ENCODE data around the gene ACSS2.
"Not testable (repeated sequence)": the region's sequence is repeated elsewhere in the genome, so short reads cannot be mapped to it uniquely, and the experiment has no call there.

ACSS2 gene

DNA sequence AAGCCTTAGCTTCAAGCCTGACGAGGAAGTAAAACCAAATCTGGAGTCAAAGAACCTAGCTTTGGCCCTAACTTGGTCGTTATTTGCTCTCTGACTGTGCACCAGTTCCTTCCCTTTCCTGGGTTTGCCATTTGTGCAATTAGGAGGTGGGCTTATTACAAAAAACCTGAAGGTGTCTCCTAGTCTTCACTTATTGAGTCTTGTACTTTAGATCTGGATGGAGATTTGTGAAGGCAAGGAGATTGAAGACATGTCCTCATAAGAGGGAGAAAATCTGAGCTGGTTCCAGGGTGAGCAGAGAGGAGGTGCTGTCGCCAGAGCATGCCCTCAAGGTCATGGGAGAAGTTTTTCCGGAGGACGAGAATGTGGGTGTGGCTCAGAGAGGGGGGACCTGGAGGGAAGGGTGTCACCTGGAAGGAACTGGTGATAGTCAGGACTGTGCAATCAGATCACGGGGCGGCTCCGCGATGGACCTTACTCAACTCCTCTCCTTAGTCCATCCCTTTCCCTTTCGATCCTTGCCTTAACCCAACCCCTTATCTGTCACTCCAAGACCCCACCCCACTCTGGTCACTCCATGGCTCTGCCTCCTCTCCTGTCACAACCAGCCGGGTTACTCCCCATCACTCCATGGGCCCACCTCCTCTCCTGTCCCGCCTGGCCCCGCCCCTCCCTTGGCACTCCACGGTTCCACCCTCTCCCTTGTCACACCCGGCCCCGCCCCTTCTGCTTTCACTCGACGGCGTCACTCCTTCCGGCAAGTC is 588 bp upstream of the ACSS2 start:
- peak; percentile 97 to 99 for DNase-seq

DNA sequence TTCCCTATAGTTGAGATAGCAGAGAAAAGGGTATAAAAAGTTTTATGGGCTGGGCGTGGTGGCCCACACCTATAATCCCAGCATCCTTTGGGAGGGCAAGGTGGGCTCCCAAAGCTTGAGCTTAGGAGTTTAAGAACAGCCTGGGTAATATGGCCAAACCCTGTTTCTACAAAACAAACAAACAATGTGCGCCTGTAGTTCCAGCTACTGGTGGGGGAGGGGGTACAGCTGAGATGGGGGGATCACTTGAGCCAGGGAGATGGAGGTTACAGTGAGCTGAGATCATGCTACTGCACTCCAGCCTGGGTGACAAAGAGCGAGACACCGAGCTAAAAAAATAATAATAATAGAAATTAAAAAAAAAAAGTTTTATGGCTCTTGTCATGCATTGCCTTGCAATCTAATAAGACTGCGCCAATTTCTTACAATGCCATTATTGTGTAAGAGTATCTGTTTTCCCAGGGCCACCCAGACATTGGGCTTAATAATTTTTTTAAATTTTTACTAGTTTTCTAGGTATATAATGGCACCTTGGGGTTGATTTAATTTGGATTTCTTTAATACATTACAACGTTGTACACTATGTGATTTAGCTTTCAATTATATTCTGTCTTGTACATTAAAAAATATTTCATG is 3.9 kb downstream of the ACSS2 start:
- DNase-seq, result no peak

DNA sequence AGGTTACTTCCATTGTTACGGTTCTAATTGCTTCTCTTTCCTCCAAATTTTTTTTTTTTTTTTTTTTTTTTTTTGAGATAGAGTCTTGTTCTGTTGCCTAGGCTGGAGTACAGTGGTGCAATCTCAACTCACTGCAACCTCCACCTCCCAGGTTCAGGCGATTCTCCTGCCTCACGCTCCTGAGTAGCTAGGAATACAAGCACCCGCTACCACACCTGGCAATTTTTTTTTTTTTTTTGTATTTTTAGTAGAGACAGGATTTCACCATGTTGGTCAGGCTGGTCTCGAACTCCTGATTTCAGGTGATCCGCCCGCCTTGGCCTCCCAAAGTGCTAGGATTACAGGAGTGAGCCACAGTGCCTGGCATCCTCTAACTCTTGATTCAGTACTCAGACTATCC is 4.6 kb downstream of the ACSS2 start:
- DNase-seq, result not testable (repeated sequence)

DNA sequence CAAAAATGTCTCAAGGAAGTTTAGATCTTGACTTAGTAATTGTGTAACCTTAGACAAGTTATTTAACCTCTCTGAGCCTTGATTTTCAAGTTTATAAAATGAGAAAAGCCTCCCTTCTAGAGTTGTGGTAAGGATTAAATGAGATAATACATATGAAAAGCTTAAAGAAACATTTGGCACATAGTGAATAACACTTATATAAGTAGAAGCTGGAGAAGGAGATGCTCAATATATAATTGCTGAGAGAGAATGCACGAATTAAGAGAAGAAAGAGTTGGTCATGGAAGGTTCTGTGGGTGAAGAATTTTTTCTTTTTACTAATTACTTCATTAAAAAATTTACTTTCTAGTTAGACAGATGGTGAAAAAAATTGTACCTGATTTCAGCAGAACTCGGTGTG is 5.3 kb downstream of the ACSS2 start:
- DNase-seq, result no peak

DNA sequence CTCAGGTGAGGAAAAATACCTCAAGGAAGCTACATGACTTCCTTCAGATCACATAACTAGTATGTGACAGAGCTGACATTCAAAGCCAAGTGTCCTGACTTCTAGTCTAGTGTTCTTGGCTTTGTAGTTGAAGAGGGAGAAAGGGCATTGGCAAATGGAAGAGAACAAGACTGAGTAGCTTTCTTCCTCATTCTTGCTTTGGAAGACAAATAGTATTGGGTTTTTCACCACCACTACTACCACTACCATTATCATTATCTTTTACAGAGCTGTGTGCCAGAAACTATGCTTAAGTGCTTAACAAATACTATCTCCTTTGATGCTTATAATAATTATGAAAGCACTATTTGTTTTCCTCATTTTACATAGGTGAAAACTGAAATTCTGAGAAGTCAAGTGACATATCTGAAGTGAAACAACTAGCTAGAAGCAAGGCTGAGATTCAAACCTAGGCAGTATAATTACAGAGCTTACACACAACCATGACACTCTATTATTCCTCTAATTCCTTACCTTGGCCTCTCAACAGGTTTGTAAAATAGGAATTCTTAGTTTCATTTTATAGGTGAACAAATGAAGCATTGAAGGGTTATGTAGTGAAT is 6.8 kb downstream of the ACSS2 start:
- no peak for DNase-seq

DNA sequence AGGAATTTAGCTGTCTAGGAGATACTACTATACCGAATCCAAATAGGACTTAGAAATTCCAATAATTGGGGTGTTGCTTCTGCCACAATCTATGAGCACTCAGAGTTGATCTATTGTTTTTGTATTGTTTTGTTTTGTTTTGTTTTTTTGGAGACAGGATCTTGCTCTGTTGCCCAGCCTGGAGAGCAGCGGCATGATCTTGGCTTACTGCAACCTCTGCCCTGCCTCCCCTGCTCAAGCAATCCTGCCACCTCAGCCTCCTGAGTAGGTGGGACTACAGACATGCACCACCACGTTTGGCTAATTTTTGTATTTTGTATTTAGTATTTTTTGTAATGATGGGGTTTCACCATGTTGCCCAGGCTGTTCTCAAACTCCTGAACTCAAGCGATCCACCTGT is 7.4 kb downstream of the ACSS2 start:
- no peak for DNase-seq

DNA sequence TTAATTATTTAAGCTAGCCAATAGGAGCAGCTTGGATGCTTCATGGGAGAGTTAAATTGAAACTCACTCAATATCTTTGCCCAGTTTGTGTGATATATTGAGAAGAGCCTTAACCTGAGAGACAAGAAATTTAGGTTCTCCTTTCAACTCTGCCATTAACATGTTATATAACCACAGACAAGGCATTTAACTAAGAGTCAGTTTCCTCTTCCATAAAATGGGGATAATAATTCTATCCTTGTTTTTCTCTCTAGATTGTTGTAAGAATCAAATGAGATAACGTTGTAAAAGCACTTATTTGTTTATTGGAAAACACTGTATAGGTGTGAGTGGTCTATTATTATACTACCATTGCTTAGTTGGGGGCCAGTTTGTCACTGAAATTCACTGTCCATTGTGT is 7.8 kb downstream of the ACSS2 start:
- no peak for DNase-seq

DNA sequence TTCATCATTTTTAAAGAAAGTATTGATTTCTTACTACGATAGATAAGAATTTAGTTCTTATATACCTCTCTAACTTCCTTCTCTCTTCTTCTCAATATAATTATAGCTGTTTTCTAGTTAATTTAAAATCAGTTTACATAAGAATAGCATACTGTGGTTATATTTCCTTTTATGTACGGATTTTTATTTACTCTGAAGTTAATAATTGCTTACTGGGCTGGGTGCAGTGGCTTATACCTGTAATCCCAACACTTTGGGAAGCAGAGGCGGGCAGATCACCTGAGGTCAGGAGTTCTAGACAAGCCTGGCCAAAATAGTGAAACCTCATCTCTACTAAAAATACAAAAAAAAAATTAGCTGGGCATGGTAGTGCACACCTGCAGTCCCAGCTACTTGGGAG is 9.7 kb downstream of the ACSS2 start:
- no peak for DNase-seq

DNA sequence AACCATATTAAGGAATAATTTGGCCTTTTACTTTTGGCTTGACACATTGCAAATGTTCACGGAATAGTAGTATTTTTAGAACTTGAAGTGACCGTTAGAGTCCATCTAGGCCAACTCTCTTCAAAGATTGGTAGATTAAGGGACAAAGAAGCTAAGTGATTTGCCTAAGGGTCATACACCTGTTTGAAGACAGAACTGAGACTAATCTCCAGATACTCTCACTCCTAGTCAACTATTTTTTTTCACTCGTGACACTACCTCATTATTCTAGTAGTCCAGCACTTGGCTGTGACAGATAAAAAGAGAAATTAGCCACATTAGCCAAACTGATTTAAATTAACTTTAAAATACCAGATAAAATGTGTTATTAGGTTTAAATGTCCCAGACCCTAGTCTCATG is 10.6 kb downstream of the ACSS2 start:
- no peak for DNase-seq

DNA sequence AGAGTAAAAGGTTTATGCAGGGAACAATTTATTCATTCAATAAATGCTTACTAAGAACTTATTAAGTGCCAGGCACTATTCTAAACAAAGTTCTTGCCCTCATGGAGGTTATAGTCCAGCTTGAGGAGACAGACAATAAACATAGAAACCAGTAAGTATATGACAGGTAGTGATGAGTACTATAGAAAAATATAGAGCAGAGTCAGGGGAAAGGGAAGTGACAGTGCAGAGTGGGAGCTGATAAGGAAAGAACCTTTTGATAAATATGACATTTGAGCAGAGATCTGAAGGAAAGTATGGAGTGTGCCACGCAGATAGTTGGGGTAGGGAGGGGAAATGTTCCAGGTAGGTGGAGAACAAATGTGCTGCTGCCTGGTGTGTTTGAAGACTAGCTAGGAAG is 12.1 kb downstream of the ACSS2 start:
- DNase-seq, result no peak

DNA sequence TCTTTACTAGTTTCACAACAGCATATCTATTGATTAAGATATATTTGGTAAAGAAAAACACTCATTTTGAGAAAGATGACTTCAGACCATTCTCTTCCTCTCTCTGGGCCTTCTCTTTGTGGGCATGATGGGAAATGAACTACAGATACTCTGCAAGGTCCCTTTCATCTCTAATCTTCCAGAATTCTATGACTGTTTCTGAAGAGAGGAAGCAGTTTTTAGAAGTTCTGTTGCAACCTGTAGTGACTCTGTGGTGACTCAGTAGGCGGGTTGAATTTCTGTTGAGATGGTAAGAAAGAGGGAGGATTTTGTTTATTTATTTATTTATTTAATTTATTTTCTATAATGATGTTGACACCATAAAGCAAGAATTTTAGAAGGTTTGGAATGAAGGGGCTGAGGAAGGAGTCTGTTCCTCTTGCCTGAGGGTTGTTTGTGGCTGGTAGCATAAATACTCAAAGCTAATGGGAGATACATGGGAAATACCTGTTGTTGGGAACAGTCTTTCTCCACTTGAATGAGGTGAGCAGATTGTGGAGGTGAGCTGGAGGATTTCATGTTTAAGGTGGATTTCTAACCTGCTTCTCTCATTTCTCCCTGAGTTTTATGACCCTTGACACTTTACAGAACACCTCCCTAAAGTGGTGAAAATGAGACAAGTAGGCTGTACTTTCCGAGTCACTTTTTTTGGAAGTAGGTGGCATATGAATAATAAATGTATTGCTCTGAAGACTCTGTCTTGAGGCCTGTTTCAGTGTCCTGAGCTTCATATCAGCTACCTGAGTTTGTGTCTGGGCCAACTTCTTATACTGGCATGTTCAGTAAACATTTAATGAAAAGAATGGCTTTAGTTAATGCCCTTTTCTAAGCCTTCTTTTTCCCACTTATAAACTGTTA is 15.0 kb downstream of the ACSS2 start:
- no peak for DNase-seq

DNA sequence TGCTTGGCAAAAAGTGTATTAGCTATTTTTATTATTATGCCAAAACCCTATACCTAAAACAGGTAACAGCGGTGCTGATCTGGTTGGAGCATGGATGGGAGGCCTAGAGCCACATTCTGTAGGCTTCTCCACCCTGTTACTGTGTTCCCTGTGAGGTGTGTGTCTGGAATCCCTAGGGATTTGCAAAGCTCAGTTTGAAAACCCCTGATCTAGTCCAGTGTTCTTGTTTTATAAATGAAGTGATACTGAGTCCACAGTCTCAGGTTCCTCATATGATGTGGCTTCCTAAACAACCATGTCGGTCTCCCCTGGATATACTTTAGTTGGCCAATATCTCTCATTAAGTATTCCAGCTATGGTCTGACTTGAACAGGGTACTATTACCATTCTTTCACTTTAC is 16.3 kb downstream of the ACSS2 start:
- DNase-seq, result no peak

DNA sequence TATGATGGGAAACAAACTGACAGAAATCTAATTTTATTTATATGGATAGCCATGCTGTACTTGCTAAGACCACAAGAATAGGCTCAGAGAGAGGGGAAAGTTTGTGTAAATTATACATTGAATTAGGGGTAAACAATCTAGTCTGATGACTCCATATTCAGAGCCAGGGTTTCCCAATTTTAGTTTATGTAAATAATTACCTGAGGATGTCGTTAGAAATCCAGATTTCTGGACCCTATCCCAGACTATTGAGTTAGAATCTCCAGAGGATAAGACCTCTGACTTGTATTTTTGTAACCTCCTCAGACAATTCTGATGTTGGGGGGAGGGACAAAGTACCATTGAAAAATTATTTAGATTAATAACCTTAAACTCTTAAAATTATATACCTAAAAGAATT is 18.3 kb downstream of the ACSS2 start:
- no peak for DNase-seq

DNA sequence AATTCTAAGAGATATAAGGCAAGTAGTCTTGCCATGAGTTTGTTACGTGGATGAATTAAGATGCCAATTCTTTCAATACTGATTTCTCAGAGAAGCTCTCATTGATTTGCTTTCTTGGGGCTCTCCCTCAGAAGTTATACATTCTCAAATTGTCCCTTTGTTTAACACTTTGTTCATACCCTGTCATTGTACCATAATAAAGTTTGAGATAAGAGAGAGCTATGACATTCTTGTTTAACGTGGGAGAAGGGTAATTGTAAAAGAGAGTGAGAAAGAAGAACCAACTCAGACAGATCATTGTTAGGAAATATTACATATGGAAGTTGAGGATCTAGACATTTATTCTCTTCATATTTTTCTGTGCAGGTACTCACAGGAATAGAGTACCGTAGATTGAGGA is 19.1 kb downstream of the ACSS2 start:
- DNase-seq, result no peak

DNA sequence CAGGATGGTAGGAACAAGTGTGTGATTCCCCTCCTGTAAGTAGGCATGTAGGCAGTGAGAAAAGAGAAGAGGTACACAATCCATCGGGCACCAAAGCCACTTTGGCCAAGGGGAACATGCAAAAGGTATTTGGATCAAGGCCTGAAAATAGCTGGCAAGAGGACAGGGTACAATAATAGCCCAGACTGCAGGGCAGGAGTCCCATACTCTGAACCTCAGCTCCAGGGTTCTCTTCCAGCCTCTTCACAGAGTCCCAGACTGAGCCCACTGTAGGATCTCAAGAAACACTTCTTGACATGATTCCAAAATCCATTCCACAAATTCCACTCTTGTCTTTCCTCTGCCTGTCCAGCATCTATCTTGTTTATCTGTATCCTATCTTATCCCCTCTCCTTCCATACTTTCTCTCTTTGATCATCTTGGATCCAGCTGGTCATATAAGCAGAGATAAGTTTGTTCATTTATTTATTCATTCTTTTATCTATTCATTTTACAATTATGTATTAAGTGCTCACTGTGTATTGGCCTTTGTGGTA is 19.7 kb downstream of the ACSS2 start:
- DNase-seq, result no peak

DNA sequence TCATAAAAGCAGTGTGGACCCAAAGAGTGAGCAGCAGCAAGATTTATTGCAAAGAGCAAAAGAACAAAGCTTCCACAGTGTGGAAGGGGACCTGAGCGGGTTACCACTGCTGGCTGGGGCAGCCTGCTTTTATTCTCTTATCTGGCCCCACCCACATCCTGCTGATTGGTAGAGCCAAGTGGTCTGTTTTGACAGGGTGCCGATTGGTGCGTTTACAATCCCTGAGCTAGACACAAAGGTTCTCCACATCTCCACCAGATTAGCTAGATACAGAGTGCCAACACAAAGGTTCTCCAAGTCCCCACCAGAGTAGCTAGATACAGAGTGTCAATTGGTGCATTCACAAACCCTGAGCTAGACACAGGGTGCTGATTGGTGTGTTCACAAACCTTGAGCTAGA is 21.7 kb downstream of the ACSS2 start:
- DNase-seq, result not testable (repeated sequence)

DNA sequence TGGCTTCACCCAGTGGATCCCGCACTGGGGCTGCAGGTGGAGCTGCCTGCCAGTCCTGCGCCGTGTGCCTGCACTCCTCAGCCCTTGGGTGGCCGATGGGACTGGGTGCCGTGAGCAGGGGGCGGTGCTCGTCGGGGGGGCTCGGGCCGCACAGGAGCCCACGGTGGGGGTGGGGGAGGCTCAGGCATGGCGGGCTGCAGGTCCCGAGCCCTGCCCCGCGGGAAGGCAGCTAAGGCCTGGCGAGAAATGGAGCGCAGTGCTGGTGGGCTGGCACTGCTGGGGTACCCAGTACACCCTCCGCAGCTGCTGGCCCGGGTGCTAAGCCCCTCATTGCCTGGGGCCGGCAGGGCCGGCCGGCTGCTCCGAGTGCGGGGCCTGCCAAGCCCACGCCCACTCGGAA is 22.3 kb downstream of the ACSS2 start:
- not testable (repeated sequence) for DNase-seq

DNA sequence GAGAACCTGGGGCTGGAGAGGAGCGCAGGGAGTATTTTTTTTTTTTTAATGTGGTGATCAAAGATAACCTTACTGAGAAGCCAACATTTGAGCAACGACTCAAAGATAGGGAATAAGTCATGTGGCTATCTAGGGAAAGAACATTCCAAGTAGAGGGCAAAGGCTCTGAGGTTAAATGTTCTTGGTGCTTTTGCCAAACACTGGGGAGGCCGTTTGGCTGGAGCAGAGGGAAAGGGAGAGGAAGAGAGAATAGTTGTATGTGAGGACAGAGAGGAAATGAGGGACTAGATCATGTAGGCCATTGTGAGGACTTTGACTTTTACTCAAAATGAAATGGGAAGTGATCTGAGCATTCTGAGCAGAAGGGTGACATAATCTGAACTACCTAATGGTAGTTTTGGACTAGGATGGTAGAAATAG is 27.8 kb downstream of the ACSS2 start:
- DNase-seq, result no peak

DNA sequence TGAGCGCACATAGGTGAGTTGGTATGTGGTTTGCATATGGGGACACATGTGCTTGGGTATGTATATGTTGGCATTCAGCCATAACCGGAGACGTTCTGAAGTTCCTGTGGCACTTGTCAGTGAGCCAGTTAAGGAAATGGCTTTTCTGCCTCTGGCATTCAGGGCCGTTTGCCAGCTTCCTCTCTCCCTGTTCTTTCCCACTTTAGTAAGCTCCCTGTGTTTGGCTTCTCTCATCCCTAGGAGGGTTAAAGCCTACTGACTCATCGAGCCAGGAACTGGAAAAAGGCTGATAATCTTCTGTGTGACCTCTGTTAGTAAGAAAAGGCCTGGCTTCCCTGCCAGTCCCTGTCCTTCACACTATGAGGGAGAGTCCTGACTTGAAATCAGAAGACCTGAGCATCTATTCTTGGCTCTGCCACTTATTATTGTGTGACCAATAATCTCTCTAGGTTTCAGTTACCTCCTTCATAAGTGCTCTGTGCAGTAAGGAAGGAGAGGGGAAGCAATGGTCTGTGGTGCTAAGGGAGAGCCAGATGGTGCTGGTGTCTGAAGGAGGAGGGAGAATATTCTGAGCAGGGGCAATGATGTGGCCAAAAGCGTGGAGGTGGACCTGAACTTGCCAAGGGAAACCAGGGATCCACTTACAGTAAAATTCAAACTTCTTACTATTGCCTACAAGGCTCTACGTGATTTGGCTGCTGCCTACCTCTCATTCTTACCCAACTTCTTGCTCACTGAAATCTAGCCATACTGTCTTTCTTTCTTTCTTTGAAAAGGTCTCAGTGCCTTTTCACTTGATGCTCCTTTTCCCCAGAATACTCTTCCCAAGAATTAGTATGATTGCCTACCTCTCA is 31.4 kb downstream of the ACSS2 start:
- DNase-seq, result peak; percentile 46 to 53

DNA sequence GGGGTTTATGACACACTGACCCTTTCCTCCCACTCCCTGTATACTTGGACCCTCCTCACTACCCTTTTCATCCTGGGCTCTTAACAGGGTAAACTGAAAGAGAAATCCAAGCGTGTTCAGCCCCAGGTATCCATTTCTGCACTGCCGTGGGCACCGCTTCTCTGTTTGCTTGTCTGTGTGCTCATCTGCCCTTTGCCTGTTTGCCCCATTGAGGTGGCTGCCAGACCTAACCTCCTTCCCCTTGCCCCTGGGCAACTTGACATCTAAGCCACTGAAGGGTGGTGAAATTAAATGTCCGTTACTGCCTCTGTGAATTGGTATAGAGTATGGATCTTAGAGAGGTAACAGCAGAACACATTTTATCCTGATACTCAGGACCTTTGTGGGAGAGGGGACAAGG is 38.7 kb downstream of the ACSS2 start:
- DNase-seq, result no peak

DNA sequence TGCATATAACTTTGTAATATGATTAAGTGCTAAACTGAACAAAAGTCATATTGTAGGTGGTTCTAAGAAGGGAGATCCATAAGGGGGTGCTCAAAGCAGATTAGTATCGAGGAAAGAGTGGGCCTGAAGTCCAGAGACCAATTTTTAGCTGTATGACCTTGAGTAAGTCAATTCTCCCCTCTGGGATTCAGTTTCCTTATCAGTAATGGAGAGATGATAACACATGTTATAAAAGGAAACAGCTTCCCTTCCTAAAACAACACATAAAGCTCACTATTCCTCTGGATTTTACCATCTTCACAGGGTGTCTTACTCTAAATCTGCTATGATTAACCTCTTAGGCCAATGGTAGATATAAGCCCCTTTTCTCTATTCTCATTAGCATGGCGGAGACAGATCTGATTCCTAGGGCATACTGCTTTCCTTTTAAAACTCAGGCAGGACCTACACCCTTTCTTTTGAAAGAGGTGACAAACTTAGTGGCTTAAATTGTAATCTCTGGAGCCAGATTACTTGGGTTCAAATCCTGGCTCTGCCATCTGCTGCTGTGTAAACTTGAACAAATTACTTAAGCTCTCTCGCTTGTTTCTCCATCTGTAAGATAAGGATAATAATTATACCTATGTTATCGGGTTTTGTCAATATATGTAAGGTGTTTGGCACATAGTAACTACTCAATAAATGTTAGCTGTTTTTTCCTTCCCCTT is 39.5 kb downstream of the ACSS2 start:
- DNase-seq, result no peak
